Gastroesophageal sphincter (tissue), 4 donors: ENCODE results near the gene ISG20L2. TPM values are rescaled to one million over a fixed set of nuclear protein-coding genes. Genes with fewer than 3 reads are reported as not detected.
A peak's percentile ranks its signal among the peaks of the same experiment; 100 is the strongest.

Experiments used
- ATAC-seq: fragments of 150-250 bp; one replicate; pipeline ENCODE4 v1.9.1; 2016; ENCODE audit warnings: mild to moderate bottlenecking, moderate library complexity
- H3K27ac ChIP-seq, 4 donors: fragments of 200-600 bp; sonication (generic) in 3 of 4; 1 replicate in 3 of 4; 2 replicates in 1 of 4; pipeline ENCODE4 v1.5.1; 2016 to 2019
- H3K27me3 ChIP-seq: fragments of 200-600 bp; sonication (generic); one replicate; pipeline ENCODE4 v1.5.1; 2019
- H3K36me3 ChIP-seq, 2 donors: fragments of 200-600 bp; sonication (generic); one replicate each; pipeline ENCODE4 v1.5.1; 2019; ENCODE audit warnings: control low read depth in 1 of 2
- H3K4me1 ChIP-seq, 3 donors: fragments of 200-600 bp; sonication (generic); 1 replicate in 2 of 3; 2 replicates in 1 of 3; pipeline ENCODE4 v1.5.1; 2016 to 2019; ENCODE audit warnings: control low read depth in 2 of 3
- H3K4me3 ChIP-seq, 2 donors: fragments of 200-600 bp; sonication (generic); one replicate each; pipeline ENCODE4 v1.5.1; 2019; ENCODE audit warnings: mild to moderate bottlenecking in 1 of 2, moderate library complexity in 1 of 2
- H3K9me3 ChIP-seq, 3 donors: fragments of 200-600 bp; sonication (generic); one replicate each; pipeline ENCODE4 v1.5.1; 2017 to 2019; ENCODE audit warnings: control low read depth in 2 of 3
- EP300 ChIP-seq: sonication (generic); formaldehyde crosslinking; IDR thresholded peaks from one replicate; pipeline ENCODE4 v1.6.1; 2017; ENCODE audit warnings: antibody characterized with exemption, mild to moderate bottlenecking
- POLR2A ChIP-seq, 2 donors: fragments of 450-650 bp; IDR thresholded peaks; one replicate each; pipeline ENCODE4 v1.6.1; 2017; ENCODE audit warnings: antibody characterized with exemption in 2 of 2, mild to moderate bottlenecking in 2 of 2, moderate library complexity in 1 of 2
- POLR2AphosphoS5 ChIP-seq: sonication (generic); formaldehyde crosslinking; IDR thresholded peaks from one replicate; pipeline ENCODE4 v1.6.1; 2017; ENCODE audit warnings: antibody characterized with exemption
- WGBS, 2 donors: methylation state at CpG; one replicate each; pipeline ENCODE4 v1.1.5; 2018; ENCODE audit warnings: low coverage in 1 of 2; 5-methylcytosine and 5-hydroxymethylcytosine counted together
- total RNA-seq, 4 donors: library from RNA; depleted of rRNA; stranded (reverse); fragments of >200 nt; gene quantifications; one replicate each; pipeline ENCODE4 v1.1.0, GENCODE V29; 2016
- TF ChIP-seq, protein P1 (sequence below), 4 experiments: fragments of 200-600 bp in 2 of 4; fragments of 450-650 bp in 2 of 4; sonication (generic) in 1 of 4; IDR thresholded peaks; one replicate each; pipeline ENCODE4 v1.5.1; 2017 to 2019; ENCODE audit warnings: antibody characterized with exemption in 4 of 4, mild to moderate bottlenecking in 2 of 4, moderate library complexity in 2 of 4

The ISG20L2 gene
- total RNA-seq, 4 donors from 2014 or later, result 14.5 to 18.4 (median 17.0) TPM

- Histone ChIP-seq H3K9me3 (no peaks in the 10 kb centered on the region), H3K27me3 (no peaks in the 10 kb centered on the region), H3K4me3 (peak overlapping the region; percentile 48 to 98), H3K4me1 (peaks cover 3 to 67% (median 32%) of the 10 kb centered on the region in 3 donors), H3K36me3 (peaks cover 0 to 37% of the 10 kb centered on the region in 2 donors), H3K27ac (peak overlapping the region; percentile 92 to 100 (median 98))
- WGBS, 2 donors, result 80% methylated on average over 2 of the region's 9 CpGs; no CpG with 5 or more reads in 1 of the 2 donors
- TF ChIP-seq, protein P1, sequence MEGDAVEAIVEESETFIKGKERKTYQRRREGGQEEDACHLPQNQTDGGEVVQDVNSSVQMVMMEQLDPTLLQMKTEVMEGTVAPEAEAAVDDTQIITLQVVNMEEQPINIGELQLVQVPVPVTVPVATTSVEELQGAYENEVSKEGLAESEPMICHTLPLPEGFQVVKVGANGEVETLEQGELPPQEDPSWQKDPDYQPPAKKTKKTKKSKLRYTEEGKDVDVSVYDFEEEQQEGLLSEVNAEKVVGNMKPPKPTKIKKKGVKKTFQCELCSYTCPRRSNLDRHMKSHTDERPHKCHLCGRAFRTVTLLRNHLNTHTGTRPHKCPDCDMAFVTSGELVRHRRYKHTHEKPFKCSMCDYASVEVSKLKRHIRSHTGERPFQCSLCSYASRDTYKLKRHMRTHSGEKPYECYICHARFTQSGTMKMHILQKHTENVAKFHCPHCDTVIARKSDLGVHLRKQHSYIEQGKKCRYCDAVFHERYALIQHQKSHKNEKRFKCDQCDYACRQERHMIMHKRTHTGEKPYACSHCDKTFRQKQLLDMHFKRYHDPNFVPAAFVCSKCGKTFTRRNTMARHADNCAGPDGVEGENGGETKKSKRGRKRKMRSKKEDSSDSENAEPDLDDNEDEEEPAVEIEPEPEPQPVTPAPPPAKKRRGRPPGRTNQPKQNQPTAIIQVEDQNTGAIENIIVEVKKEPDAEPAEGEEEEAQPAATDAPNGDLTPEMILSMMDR (IDR thresholded peaks at IDR 0.05), result no peak
- no peak for TF ChIP-seq POLR2AphosphoS5
- TF ChIP-seq POLR2A (IDR thresholded peaks at IDR 0.05), result no peak
- no peak for TF ChIP-seq EP300
- ATAC-seq, result no peak
Measured at GRCh38 chr1:156746406-156746727, 17.8 kb upstream of the ISG20L2 start.

- no peak for ATAC-seq
Measured at GRCh38 chr1:156745881-156746280, 17.3 kb upstream of the ISG20L2 start.

GRCh38 chr1:156744786-156745419, 16.3 kb upstream of the ISG20L2 start:
- Histone ChIP-seq H3K9me3 (no peaks in the 10 kb centered on the region), H3K27ac (peak overlapping the region in 3 of 4 donors; percentile 98 to 100 (median 99)), H3K4me1 (peaks cover 3 to 70% (median 37%) of the 10 kb centered on the region in 3 donors), H3K27me3 (no peaks in the 10 kb centered on the region), H3K4me3 (no peak overlapping the region), H3K36me3 (peaks cover 0 to 37% of the 10 kb centered on the region in 2 donors)
- TF ChIP-seq POLR2A (IDR thresholded peaks at IDR 0.05) (no peak), POLR2AphosphoS5 (no peak), EP300 (no peak)
- TF ChIP-seq, protein P1 (IDR thresholded peaks at IDR 0.05), result no peak
- WGBS, 2 donors, result 71% methylated on average over 4 of the region's 14 CpGs; no CpG with 5 or more reads in 1 of the 2 donors
- ATAC-seq, result no peak

More at GRCh38 chr1:156745881-156746280, 17.3 kb upstream of the ISG20L2 start:
- TF ChIP-seq EP300 (no peak), POLR2AphosphoS5 (no peak), POLR2A (IDR thresholded peaks at IDR 0.05) (no peak)
- TF ChIP-seq, protein P1 (IDR thresholded peaks at IDR 0.05), result no peak
- H3K36me3 ChIP-seq, result peaks cover 0 to 37% of the 10 kb centered on the region in 2 donors
- H3K4me1 ChIP-seq, result peaks cover 3 to 69% (median 32%) of the 10 kb centered on the region in 3 donors
- peak overlapping the region in 1 of 2 donors; percentile 98 for H3K4me3 ChIP-seq
- WGBS, 2 donors, result 25 to 52% methylated on average over 2 to 3 of the region's 3 CpGs
- H3K27me3 ChIP-seq, result no peaks in the 10 kb centered on the region
- H3K27ac ChIP-seq, result peak overlapping the region; percentile 92 to 100 (median 98)
- H3K9me3 ChIP-seq, result no peaks in the 10 kb centered on the region

DNA sequence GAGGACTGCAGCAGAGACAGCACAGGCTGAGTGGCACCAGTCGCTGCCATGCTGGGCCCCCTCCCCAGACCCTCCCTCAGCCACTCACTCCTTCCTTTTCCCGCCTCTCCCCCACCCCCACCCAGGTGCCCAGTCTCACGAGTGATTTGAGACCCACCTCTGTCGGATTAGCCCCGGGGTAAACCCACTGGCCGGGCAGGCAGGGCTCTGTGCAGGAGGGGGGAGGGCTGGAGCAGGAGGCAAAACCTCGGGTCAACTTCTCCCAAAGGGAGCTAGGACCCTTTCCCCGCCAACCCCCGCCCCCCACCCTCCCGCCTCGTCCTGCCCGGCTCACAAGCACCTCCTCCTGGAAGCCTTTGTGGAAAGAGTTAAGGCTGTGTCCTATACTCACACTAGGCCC, 15.8 kb upstream of the ISG20L2 start:
- peak overlapping the region in 3 of 4 donors; percentile 98 to 100 (median 99) for H3K27ac ChIP-seq
- 100% methylated on average over 1 of the region's 12 CpGs; no CpG with 5 or more reads in 1 of the 2 donors for WGBS, 2 donors

More for the DNA sequence above, 15.8 kb upstream of the ISG20L2 start:
- H3K36me3 ChIP-seq, result peaks cover 0 to 37% of the 10 kb centered on the region in 2 donors
- H3K27me3 ChIP-seq, result no peaks in the 10 kb centered on the region
- H3K4me3 ChIP-seq, result no peak overlapping the region
- H3K4me1 ChIP-seq, result peaks cover 3 to 70% (median 31%) of the 10 kb centered on the region in 3 donors
- no peaks in the 10 kb centered on the region for H3K9me3 ChIP-seq
- TF ChIP-seq EP300 (no peak), POLR2AphosphoS5 (no peak), POLR2A (IDR thresholded peaks at IDR 0.05) (no peak)
- TF ChIP-seq, protein P1 (IDR thresholded peaks at IDR 0.05), result no peak
- no peak for ATAC-seq
